GM12878 (cell line): ENCODE results near the gene KIAA1217.

ENCODE experiments used
- CTCF ChIP-seq, 3 experiments: IDR thresholded peaks in 2 of 3; conservative IDR thresholded peaks in 1 of 3; 2 replicates each; pipeline ENCODE4 v1.5.1; 2011; ENCODE audit warnings: low read depth in 3 of 3, low read length in 3 of 3, mild to moderate bottlenecking in 3 of 3, control low read depth in 2 of 3, moderate library complexity in 2 of 3, inconsistent platforms in 1 of 3, mixed read lengths in 1 of 3; ENCODE audit not compliant: control insufficient read depth in 2 of 3, insufficient read depth in 1 of 3; ENCODE audit errors: extremely low read depth in 1 of 3
- EZH2 ChIP-seq: IDR thresholded peaks from 2 replicates; pipeline ENCODE4 v1.6.1; 2012; ENCODE audit warnings: low read depth, mild to moderate bottlenecking, control low read depth, inconsistent platforms, low read length, borderline replicate concordance; ENCODE audit not compliant: control insufficient read depth
- FOXK2 ChIP-seq: fragments of 450-650 bp; IDR thresholded peaks from 2 replicates; pipeline ENCODE4 v1.6.1; 2017; ENCODE audit warnings: mild to moderate bottlenecking, moderate library complexity
- GABPA ChIP-seq: IDR thresholded peaks from 2 replicates; pipeline ENCODE4 v1.6.1; 2014; ENCODE audit warnings: antibody characterized with exemption, low read depth, mild to moderate bottlenecking, inconsistent platforms
- NR2F1 ChIP-seq: fragments of 450-650 bp; conservative IDR thresholded peaks from 2 replicates; pipeline ENCODE4 v1.6.1; 2017; ENCODE audit warnings: mild to moderate bottlenecking
- POLR2AphosphoS2 ChIP-seq: IDR thresholded peaks from 2 replicates; pipeline ENCODE4 v1.6.1; 2011; ENCODE audit warnings: low read depth, mild to moderate bottlenecking, low read length, improper control_type of control experiment, moderate library complexity
- TF ChIP-seq, protein P1 (sequence below): IDR thresholded peaks from 2 replicates; pipeline ENCODE4 v1.6.1; 2012; ENCODE audit warnings: low read depth, low read length, improper control_type of control experiment

GRCh38 chr10:24553051-24553612, 344.2 kb downstream of the KIAA1217 start:
- TF ChIP-seq FOXK2 (no peak), EZH2 (no peak), CTCF (IDR thresholded peaks at IDR 0.05 in 2 of 3, conservative IDR thresholded peaks at IDR 0.05 in 1 of 3; ENCODE audit: control insufficient read depth in 2 of 3, extremely low read depth in 1 of 3, insufficient read depth in 1 of 3, low read depth in 3 of 3, low read length in 3 of 3) (no peak), POLR2AphosphoS2 (no peak), GABPA (no peak), NR2F1 (no peak)
- TF ChIP-seq, protein P1, sequence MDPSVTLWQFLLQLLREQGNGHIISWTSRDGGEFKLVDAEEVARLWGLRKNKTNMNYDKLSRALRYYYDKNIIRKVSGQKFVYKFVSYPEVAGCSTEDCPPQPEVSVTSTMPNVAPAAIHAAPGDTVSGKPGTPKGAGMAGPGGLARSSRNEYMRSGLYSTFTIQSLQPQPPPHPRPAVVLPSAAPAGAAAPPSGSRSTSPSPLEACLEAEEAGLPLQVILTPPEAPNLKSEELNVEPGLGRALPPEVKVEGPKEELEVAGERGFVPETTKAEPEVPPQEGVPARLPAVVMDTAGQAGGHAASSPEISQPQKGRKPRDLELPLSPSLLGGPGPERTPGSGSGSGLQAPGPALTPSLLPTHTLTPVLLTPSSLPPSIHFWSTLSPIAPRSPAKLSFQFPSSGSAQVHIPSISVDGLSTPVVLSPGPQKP, result no peak
